RPMI8226 (cell line): ENCODE data around the gene REV3L.
"Not testable (repeated sequence)": the region's sequence is repeated elsewhere in the genome, so short reads cannot be mapped to it uniquely, and the experiment has no call there.

Experiments used
- DNase-seq: peaks from one replicate; pipeline ENCODE4 v3.0.0-alpha.2; 2015

The REV3L gene

GRCh38 chr6:111494951-111495635 is 12.1 kb upstream of the REV3L start:
- no peak for DNase-seq

GRCh38 chr6:111492499-111492898 is 9.5 kb upstream of the REV3L start:
- DNase-seq, result no peak

GRCh38 chr6:111490067-111490466 is 7.0 kb upstream of the REV3L start:
- no peak for DNase-seq

GRCh38 chr6:111487661-111488060 is 4.6 kb upstream of the REV3L start:
- DNase-seq, result no peak

GRCh38 chr6:111486921-111487320 is 3.9 kb upstream of the REV3L start:
- no peak for DNase-seq

- no peak for DNase-seq
Measured at GRCh38 chr6:111486475-111486874, 3.5 kb upstream of the REV3L start.

- no peak for DNase-seq
Measured at GRCh38 chr6:111485342-111485741, 2.3 kb upstream of the REV3L start.

- peak; percentile 23 for DNase-seq
Measured at GRCh38 chr6:111484633-111484930, 1.6 kb upstream of the REV3L start.

- peak; percentile 90 for DNase-seq
Measured at GRCh38 chr6:111483736-111484632, 966 bp upstream of the REV3L start.

GRCh38 chr6:111482188-111482958 is 645 bp downstream of the REV3L start:
- peak; percentile 46 for DNase-seq

- no peak for DNase-seq
Measured at GRCh38 chr6:111481836-111482187, 1.2 kb downstream of the REV3L start.

GRCh38 chr6:111480988-111481822 is 1.8 kb downstream of the REV3L start:
- DNase-seq, result no peak

GRCh38 chr6:111478749-111479148 is 4.3 kb downstream of the REV3L start:
- peak; percentile 34 for DNase-seq

GRCh38 chr6:111478064-111478476 is 4.9 kb downstream of the REV3L start:
- no peak for DNase-seq

GRCh38 chr6:111477481-111477938 is 5.5 kb downstream of the REV3L start:
- DNase-seq, result no peak

- not testable (repeated sequence) for DNase-seq
Measured at GRCh38 chr6:111476061-111476460, 7.0 kb downstream of the REV3L start.

- no peak for DNase-seq
Measured at GRCh38 chr6:111474771-111475170, 8.2 kb downstream of the REV3L start.

- no peak for DNase-seq
Measured at GRCh38 chr6:111474106-111474505, 8.9 kb downstream of the REV3L start.

GRCh38 chr6:111472933-111473435 is 10.0 kb downstream of the REV3L start:
- DNase-seq, result no peak

- no peak for DNase-seq
Measured at GRCh38 chr6:111471958-111472357, 11.1 kb downstream of the REV3L start.

GRCh38 chr6:111471533-111471932 is 11.5 kb downstream of the REV3L start:
- DNase-seq, result no peak

- DNase-seq, result no peak
Measured at GRCh38 chr6:111470991-111471390, 12.0 kb downstream of the REV3L start.
